NCI-H226 (cell line): Measurements from ENCODE around the gene CCDC74B.
"Not testable (repeated sequence)": the region's sequence is repeated elsewhere in the genome, so short reads cannot be mapped to it uniquely, and the experiment has no call there.

Experiments used
- DNase-seq: peaks from one replicate; pipeline ENCODE4 v3.0.0-alpha.2; 2015

The CCDC74B gene

GRCh38 chr2:130148515-130148914, 3.6 kb upstream of the CCDC74B start:
- DNase-seq, result not testable (repeated sequence)

- DNase-seq, result not testable (repeated sequence)
These were observed 1.5 kb downstream of the CCDC74B start for GRCh38 chr2:130143266-130144039.

GRCh38 chr2:130142396-130143265, 2.3 kb downstream of the CCDC74B start:
- DNase-seq, result not testable (repeated sequence)

DNA sequence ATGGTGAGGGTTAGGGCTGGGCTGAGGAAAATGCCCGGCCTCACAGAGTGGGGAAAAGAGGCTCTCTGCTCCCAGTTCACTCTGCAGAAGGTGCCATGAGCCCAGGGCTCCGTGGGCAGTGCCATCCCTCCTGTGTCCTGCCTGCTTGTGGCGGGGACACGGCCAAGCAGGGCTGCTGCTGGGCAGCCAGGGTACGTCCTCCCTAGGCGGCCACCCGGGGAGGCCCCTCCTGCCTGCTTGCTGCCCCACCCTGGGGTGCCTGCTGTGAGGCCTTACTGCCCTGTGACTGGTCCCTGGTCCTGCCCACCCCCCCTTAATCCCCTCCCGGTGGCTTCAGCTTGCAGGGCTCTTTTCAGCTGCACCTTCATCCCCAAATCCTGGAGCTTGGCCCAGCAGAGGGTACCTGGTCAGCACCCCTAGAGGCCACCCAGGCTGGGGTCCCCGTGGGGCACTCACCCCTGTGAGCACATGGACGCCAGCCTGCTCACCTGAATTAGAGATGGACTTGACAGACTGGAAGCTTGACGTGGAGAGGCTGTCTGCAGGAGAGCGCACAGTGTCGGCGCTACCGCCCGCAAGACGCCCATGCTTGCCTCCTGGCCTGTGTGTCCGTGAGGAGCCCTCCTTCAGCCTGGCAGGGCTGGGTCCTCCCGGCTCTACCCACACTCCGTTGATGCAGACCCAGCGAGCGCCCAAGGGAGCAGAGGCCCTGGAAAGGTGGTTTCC, 3.1 kb downstream of the CCDC74B start:
- not testable (repeated sequence) for DNase-seq

DNA sequence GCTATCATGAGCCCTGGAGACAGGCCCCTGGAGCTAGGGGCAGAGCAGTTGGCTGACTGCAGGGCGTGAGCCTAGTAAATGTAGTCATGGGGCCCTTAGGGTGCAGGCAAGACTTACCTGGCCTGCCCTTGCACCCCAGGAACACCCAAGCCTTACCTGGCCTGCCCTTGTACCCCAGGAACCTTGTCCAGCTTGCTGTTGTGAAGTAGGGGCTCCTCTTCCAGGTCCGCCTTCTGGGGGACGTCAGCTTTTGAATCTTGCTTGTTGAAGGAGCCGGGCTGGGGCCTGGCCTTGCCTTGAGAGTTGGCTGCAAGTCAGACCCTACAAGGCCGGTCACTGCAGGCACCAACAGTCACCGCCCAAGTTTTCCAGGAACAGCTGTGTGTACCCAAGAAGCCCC, 3.9 kb downstream of the CCDC74B start:
- DNase-seq, result not testable (repeated sequence)

DNA sequence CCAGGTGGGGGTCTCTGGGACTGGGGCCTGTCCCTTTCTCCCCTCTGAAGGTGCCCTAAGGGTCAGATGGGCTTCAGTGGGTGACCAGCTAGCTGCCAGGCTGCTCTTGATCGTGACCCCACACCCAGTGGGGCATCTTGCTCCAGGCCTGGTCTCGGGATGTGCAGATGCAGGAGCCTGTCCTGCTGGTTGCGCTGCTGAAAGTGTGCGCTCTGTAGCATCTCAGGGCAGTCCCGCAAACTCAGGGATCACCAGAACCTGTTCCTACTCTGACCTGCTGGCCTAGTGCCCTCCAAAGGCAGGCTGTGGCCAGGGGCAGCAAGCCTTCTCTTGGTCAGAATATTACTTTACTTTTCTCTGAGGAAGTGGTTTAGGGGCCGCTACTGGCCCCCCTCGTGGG, 4.4 kb downstream of the CCDC74B start:
- DNase-seq, result not testable (repeated sequence)

- not testable (repeated sequence) for DNase-seq
These were observed 5.3 kb downstream of the CCDC74B start for GRCh38 chr2:130139331-130140280.

- DNase-seq, result not testable (repeated sequence)
These were observed 6.1 kb downstream of the CCDC74B start for GRCh38 chr2:130138841-130139251.

DNA sequence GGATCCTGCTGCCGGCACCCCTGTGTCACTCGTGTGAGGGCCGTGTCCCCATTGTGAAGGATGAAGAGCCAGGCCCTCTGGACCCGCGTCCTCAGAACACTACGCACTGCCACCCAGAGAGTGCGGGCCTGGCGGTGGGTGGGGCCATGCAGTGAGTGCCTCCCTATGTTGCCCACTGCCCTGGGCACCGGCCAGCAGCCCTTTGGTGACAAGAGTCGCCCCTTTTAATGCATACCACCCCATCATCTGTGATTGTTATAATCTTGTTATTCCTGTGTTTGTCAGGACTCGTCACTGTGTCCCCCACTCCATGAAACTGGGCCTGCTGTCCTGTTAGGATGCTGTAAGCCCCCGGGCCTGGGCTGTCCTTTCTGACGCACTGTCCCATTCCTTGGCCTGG, 6.6 kb downstream of the CCDC74B start:
- not testable (repeated sequence) for DNase-seq

DNA sequence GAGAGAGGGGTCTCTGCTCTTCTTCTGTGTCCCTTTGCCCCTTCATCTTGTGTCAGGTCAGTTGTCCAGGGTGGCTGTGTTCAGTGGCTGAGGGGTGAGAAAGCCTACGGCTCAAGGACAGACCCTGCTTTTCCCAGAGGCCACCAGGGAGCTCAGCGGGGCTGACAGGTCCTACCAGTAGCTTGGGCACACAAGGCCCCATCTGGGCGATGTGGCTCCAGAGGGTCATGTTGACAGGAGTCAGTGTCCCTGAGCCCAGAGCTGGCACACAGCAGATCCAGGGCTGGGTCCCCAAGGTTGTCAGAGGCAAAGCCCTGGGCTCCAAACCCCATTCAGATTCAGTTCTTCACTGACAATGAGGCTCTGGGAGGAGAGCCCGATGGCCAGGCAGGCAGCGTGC, 7.8 kb downstream of the CCDC74B start:
- DNase-seq, result not testable (repeated sequence)

DNA sequence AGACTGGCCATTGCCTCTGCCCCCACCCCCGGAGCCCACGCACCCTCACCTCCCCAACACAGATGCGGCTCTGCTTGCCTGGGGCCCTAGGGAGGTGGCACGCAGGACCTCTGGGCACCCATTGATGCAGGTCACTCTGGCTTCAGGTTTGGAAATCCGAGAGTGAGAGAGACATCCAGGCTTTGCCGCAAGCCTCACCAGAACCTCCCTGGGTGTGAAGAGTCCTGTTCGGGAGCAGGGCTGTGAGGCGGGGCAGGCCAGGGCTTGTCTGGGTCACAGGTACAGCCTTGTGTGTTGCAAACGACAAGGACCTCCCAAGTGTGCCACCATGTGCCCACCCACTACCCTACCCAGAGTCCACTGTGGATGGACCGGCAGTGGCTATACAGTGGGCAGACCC, 8.4 kb downstream of the CCDC74B start:
- DNase-seq, result not testable (repeated sequence)

GRCh38 chr2:130135692-130136541, 9.0 kb downstream of the CCDC74B start:
- no peak for DNase-seq

- not testable (repeated sequence) for DNase-seq
These were observed 15.6 kb downstream of the CCDC74B start, which contains the start of gene POTEF for GRCh38 chr2:130129120-130129829. POTEF (minus strand) TSS chr2:130129222; CDS start chr2:130120515, 8,707 bp downstream.

GRCh38 chr2:130128464-130128863, 16.4 kb downstream of the CCDC74B start:
- DNase-seq, result not testable (repeated sequence)

- not testable (repeated sequence) for DNase-seq
These were observed 17.2 kb downstream of the CCDC74B start for GRCh38 chr2:130127726-130128125.

DNA sequence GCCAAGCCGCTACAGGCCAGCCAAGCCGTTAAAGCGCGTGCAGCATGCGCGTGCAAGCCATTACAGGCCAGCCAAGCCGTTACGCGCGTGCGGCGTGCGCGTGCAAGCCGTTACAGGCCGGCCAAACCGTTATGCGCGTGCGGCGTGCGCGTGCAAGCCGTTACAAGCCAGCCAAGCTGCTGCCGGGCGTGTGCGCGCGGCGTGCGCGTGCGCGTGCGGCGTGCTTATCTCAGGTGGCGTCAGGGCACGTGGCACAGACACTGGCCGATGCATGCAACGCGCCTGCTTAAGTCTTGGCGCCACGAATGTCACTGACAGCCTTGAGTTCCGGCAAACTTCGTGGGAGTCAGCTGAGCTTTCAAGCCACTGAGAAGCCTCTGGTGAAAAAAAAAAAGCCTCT, 24.0 kb downstream of the CCDC74B start:
- not testable (repeated sequence) for DNase-seq

DNA sequence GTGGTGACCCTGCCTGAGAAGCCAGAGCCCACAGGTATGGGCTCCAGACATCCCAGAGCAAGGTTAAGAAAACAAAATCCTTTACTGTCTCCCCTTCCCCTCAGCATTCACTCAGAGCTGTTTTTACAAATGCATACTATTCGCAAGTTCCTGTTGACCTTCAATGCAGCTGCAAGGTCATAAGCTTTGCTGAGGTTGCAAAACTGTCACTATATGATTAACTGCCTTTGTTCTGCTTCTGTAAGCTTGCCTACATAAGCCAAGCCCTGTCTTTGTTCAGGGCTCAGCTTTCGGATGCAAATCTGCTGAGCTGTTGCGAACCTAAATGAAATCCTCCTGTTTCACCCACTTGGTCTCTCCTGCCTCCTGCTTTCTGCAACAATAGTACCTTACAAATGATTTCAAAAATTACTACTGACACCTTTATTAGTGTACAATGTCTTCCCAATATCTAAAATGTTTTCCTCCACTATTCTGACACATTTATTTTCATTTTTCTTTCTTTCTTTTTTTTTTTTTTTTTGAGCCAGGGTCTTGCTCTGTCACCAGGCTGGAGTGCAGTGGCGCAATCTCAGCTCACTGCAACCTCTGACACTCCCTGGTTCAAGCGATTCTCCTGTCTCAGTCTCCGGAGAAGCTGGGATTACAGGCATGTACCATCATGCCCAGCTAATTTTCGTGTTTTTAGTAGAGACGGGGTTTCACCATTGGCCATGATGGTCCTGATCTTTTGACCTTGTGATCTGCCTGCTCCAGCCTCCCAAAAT, 42.1 kb downstream of the CCDC74B start:
- DNase-seq, result not testable (repeated sequence)
